GM12891 (cell line): ENCODE data around the gene CYTH4.

ENCODE experiments used
- PAX5 ChIP-seq: IDR thresholded peaks from 2 replicates; pipeline ENCODE4 v1.6.1; 2011; ENCODE audit warnings: low read length, moderate library complexity, mild to moderate bottlenecking; ENCODE audit not compliant: insufficient read depth, severe bottlenecking
- POLR2A ChIP-seq: IDR thresholded peaks from 2 replicates; pipeline ENCODE4 v1.6.1; 2011; ENCODE audit warnings: low read depth, low read length, control low read depth
- POLR2AphosphoS5 ChIP-seq: IDR thresholded peaks from 2 replicates; pipeline ENCODE4 v1.6.1; 2011; ENCODE audit warnings: low read depth, low read length, control low read depth
- TAF1 ChIP-seq: IDR thresholded peaks from 2 replicates; pipeline ENCODE4 v1.6.1; 2011; ENCODE audit warnings: low read depth, low read length, control low read depth

DNA sequence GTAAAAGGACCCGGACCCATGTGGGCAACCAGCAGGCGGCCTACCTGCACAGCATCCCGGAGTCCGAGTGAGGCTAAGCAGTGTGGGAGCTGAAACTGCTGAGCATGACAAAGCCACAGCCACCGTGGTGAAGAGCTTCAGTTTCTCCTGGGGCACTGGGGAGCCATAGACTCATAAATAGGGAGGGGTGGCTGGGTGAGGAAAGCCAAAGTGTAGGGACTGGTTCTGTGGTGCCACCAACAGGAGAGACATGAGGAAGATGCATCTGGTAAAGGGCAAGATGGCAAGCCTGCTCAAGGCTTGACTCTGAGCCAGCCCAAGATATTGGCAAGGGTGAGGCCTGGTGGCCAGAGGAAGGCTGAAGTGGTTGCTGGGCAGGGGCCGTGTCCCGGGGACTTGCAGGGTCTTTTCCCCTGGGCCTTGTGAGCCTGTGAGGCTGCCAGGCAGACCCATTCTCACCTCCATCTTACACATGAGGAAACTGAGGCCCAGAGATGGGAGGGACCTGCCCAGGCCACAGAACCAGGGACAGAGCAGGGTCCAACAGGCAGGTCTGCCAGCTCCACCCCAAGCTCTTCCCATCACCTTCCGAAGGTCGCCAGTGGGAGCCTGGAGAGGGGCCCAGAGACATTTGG, 30.4 kb downstream of the CYTH4 start:
- no peak for TF ChIP-seq POLR2A
- no peak for TF ChIP-seq PAX5
- TF ChIP-seq TAF1 = no peak
- no peak for TF ChIP-seq POLR2AphosphoS5
